Cerebellar nuclear complex (tissue), 1 donor: ENCODE data around the gene ETFA.
A peak's percentile ranks its signal among the peaks of the same experiment; 100 is the strongest.

Experiments
- DNase-seq, 2 experiments: peaks; one replicate each; lab custom pipeline; 2025; lab: John Stamatoyannopoulos, UW

Gene ETFA

DNA sequence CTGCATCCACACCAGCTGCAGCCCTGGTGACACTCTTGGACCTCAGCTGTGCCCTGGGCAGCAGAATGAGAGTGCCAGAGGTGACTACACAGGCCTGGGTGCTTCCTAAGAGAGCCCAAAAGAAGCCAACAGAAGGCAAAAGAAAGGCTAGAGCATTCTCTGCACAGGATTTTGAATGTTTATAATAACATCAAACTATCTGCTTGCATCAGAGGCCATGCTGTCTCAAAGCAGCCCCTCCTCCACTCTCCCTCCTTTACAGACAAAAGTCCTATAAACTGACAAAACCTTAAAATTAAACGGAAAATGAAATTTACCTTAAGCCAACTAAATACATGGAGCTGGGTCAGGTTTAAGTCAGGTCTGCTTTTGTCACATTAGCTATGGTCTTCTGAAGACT lies 95.6 kb downstream of the ETFA start:
- no peak for DNase-seq

DNA sequence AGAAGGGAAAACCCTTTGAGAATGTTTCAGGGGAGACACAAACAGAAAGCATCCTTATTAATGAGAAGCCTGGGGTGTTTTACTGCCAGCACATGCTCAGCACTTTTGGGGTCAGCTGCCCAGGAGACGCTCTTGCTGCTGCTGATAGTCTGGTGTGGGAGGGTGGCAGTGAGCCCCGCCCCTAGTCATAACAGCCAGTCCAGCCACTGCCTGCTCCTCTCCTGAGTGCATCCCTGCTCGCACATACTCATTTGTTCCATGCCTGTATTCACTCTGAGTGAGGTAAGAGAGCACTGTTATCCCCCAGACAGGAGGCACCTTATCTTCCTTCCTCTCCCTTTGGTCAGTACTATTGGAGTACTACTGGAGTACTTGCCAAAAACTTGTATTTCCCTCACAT lies 101.3 kb downstream of the ETFA start:
- DNase-seq = no peak

DNA sequence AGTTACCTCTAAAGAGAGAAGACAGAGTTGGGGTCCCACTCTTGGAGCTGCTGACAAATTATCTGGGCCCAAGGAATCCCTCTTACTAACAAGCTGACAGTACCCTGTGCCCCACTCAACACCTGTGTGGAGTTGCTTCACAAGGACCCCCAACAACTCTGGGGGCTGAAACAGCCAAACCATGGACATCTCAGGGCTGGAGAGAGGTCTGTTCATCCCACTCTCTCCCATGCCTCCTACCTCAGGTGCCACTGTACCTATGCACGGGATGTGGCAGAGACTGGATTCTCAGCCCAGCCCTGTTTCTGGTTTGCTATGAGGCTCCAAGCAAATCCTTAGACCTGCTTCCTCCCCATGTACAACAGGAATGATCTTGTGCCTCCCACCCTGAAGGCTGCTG lies 101.7 kb downstream of the ETFA start:
- DNase-seq = no peak

DNA sequence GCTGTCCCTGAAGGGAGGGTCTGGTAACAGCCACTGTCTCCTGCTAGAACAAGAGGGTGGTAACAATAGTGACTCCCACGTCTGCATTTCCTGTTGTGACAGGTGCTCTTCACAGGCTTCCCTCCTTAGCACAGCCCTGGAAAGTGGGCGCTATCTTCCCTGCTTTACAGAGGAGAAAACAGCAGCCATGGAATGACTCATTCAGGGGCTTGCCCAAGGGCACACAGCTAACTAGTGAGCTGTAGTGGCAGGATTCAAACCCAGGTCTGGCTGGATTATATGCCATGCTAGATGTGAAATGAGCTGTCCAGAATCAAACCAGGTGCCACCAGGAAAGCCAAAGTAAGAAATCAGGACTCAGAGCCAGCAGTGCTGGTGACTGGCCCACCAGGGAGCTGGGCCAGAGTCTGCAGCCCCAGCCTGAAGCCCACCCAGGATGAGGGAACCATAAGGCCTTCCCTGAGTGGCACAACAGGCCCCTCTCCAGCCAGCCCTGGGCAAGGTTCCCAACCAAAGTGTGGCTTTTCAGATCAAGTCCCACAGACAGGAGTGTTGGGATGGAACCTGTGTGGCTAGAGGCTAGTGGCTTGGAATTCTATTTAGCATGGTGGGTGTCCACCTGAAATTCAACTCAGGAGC lies 102.4 kb downstream of the ETFA start:
- no peak for DNase-seq

DNA sequence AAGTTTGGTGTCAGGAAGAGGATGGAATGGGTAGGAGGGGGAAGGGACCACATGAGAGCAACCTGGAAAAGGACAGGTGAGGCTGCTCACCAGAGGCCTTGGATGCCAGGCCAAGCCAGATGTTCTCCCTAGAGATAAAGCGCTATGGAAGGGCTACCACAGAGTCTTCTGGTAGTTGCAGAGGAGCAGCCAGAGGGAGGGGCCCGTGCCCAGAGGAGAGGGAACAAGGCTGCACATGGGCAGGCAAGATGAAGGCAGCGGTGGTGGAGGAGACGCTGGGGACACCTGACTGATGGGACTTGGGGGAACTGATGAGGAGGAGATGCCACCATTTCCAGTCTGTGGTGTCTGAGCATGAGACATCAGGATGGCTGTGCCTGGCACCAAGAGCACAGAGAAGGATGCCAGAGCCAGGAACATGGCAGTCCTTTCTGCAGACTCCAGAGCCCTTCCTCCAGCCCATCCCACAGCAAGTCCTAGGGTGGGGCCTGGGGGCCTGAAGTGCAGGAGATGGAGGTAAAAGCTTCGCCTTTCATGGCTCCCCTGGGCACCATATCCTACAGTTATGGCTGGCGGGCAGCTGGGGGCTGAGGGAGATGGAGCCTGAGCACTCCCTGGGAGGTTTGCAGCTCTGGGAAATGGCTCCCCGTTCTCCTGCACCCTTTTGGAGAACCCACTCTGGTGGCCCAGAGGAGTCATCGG lies 103.0 kb downstream of the ETFA start:
- no peak for DNase-seq

DNA sequence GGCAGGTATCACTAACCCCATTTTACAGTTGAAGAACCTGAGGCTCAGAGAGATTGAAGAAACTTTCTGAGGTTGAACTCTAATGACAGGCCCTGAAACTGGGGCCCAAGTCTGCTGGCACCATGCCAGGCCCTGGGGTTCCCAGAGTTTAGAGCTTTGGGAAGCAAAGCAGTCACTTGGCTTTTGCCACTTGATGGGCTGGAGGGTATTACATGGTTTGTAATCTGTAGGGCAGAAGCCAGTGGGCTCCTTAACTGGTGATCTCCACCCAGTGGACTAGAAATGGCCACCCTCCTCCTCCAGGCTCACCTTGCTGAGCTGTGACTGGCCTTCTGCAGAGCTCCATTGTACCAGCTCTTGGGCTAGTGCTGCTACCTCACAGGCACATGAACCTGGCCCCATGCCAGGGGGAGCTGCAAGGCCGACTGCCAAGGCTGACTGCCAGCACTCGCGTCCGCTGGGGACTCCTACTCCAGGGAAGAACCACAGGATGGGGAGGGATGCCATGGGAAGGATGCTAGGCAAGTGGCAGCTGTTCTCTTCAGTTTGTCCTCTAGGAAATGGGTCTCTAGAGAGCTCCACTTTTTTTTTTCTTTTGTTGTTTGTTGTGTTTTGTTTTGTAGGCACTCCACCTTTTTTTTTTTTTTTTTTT lies 104.8 kb downstream of the ETFA start:
- peak; percentile 20 to 78 for DNase-seq

DNA sequence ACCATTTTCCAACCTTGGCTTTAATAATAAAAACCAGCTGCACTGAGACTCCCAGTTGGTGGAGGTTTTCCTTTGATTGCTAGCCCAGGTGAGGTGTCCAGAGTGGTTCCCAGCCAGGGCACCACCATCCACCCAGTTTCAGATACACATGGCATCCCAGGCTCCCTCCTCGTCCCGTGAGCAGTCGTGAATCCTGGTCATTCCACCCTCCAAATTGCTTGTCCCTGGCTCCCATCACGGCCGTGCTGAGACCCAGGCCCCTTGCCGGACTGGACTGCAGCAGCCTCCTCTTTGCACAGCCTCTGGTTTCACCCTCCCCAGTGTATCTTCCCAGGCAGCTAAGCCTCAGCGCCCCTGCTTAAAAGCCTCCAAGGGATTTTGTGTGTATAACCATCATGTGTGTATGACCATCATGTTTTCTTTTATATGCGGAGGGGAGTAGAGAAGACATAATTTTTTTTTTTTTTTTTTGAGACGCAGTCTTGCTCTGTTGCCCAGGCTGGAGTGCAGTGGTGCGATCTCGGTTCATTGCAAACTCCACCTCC lies 106.3 kb downstream of the ETFA start:
- DNase-seq = no peak

DNA sequence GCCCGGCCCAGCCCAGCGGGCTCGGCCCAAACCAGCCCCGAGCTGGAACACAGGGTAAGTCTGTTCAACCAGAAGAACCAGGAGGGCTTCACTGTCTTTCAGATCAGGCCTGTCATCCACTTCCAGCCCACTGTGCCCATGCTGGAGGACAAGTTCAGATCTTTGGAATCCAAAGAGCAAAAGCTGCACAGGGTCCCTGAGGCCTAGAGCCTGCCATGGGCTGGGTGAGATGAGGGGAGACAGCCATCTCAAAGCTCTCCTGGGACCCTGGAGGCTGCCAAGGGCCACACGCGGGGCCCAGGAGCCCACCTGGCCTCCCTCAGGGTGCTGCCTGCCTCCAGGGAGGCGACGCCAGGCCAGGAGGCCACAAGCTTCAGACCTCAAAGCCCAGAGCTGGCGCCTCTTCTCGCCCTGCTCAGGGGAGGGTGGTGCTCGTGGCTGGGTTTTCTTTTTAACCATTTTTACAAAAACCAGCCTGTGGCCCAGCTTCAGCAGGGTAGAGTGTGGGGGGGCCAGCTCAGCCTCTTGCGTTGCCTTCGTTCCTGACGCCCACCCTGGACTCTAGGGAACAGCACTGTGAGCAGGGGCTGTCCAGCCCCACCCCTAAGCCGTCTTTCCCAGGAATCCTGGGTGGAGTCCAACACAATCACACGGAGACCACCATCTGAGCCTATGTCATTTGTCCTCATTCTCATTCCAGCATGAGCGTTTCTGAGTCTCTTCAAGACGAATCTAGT lies 107.0 kb downstream of the ETFA start:
- no peak for DNase-seq

DNA sequence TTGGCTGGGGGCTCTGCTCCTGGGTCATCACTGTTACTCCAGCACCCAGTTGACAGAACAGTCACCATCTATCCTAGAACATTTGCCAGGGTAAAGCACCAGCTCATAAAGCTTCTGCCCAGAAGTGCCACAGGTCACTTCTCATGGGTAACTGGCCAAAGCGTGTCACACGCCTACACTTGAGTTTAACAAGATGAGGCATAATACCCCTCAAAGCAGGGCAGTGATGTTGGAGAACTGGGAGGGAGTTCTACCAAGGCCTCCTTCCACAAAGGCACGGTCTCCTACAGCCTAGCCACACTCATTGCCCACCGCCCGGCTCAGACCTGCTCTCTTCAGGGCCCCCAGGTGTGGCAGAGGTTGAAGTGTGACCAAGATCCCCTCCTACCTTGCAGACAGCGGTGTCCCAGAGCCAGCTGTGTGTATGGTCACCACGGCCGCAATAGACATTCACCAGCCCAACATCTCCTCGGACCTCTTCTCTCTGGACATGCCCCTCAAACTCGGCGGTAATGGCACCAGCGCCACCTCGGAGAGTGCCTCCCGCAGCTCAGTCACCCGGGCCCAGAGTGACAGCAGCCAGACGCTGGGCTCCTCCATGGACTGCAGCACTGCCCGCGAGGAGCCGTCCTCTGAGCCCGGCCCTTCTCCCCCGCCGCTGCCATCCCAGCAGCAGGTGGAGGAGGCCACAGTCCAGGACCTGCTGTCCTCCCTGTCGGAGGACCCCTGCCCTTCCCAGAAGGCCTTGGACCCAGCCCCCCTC lies 107.7 kb downstream of the ETFA start:
- DNase-seq = no peak

DNA sequence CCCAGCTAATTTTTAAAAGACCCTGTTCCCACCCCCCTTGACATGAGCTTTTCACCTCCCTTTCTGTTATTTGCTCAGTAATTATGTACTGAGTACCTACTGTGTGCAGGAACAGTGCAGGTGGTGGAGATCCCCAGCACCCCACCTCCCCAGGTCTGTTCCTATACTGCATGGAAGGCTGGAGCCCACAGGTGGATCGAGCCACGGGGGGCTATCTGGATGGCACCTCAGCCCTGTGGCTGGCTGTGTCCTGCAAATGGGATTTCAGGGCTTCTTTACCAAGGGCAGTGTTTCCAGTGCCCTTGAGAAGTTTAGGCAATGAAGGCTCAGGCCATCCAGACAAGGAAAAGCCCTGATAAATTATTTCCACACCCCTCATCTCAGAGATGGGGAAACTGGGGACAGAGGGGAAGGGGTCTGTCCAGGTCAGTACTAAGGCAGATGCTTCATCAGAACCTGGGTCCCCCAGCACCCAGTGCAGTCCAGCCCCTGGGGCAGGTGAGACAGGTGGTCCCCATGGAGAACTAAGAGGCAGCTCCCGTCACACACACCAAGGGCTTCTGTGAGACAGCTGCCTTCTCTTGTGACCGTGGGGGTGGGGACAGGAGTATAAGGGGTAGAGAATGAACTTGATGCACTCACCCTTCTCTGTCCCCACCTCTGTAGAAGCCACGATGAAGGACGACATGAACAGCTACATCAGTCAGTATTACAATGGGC lies 109.6 kb downstream of the ETFA start:
- no peak for DNase-seq

DNA sequence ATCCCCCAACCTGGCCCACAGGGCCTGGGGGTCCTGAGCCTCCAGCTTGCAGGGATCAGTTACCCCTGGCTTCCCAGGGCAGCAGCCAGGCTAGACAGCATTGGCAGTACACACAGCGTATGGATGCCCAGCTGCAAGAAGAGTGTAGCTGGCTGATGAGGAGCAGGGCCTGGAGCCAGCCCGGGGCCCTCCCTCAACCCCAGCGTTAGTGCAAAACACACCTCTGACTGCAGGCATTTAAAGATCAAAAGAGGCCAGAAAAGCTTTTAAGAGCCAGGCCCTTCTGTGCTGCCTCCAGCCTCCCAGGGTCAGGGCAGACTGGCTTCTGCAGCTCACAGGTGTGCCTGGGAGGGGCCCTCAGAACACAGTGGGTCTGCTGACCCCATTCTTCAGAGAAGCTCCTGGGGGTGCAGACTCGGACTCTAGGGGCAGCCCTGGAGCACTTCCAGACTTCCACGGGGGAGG lies 110.6 kb downstream of the ETFA start:
- DNase-seq = no peak

DNA sequence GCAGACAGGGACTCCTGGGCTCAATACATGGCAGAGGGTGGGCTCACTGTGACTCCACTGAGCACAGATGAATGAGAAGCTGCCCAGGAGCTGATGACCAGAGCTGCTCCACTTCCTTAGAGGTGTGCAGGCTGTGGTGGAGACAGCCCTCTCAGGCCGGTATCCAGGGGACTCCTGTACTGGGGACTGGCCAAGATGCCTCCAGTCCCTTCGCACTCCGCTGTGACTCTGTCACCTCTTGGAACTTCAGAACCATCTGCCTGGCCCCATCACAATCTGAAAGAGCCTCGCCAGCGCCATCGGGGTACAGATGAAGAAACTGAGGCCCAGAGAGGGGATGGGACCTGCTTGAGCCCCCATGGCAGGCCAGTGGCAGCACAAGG lies 111.2 kb downstream of the ETFA start:
- no peak for DNase-seq

DNA sequence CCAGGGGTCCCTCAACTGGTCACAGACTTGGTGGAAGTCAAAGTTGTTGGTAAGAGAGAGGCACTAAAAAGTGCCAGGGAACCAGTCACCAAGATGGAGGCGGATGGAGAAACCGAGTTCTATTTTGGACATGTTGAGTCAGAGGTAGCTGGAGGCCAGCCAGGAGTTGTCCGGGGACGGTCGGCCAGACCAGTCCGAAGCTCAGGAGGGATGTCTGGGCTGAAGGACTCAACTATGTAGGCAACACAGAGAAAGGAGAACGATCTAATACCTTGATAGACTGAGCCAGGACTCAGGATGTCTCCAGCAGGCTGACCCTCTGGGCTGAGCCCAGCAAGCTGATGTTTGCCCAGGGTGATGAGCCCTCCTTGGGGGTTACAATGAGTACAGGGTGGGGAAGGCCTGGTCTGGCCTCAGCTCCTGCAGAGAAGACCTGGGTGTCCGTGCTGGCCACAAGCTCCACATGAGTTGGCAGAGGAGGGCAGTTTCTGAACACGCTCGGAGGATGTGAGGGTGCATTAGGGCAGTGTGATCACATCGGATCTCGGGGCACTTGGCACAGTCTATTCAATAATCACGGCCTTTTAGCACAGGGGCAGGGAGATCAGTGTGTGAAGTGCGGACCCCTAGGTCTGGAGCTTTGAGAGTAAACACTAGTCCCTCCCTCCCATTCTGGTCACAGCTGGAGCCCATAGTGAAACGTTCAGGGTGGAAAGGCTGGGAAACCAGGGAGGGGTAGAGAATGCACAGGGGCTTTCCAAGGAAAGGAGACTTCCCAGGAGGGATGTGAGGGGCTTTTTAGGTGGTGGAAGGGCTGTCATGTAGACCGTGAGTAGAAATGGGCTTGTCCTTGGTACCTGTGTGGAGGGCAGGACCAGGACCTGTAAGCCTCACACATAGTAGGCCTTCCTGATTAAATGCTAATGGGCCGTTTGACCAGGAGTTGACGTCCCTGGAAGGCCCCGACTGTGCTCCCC lies 111.9 kb downstream of the ETFA start:
- DNase-seq = peak in 1 of 2 experiments; percentile 24

DNA sequence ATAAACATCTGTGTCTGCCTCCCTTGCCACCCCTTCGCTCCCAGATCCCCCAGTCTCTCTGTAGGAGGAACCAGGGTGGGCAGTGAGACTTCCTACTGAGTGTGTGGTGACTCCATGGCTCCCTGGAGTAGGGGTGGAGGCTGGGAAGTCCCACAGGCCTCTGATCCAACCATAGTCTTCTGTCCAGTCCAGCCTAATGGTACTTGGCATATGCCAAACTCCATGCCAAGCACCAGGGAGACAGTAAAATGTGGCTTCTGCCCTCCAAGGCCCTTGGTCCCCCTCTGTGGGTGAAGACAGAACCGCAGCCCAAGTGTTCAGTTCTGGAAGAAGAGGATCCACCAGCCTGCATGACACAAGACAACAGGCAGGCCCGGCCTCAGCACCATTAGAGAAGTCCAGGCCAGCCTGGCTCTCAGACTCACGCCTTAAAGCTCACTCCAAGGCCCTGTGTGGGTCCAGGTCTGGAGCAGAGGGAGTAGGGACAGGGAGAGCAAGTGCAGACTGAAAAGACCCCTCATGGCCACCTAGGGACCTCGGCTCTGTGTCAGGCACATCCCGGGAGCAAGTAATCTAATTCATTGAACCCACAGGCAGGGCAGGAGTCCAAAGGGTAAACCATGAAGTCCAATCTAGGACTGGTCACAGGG lies 112.7 kb downstream of the ETFA start:
- no peak for DNase-seq

DNA sequence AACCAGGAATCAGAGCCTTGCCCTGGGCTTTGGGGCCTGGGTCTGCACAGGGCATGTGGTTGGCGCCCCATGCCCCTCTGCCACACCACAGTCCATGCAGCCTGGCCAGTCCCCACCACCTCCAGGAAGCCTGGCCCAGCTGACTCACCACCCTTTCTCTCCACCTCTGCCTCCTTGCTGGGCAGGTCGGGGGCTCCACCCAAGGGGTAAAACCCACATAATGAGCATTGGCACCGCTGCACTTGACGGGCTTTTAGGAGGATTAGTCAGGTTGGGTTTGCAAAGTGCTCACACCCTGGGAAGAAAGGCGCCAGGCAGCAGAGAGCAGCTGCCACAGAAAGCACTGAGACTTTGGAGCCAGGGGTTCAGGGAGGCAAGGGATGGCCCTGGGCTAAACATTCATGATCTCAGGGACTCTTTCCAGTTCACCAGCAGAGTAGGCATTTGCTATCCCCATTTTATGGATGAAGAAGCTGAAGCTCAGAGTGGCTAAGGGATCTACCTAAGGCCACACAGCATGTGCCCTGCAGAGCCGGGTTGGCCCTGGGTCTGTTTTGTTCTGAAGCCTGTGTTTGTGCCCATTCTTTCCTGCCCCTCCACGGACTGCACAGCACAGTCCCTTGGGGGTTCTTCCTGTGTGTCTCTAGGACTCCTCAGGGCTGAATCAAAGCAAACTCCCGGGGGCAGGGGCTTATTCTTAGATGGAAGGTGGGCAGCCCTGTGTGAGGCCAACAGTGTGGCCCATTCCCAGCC lies 113.4 kb downstream of the ETFA start:
- DNase-seq = no peak

DNA sequence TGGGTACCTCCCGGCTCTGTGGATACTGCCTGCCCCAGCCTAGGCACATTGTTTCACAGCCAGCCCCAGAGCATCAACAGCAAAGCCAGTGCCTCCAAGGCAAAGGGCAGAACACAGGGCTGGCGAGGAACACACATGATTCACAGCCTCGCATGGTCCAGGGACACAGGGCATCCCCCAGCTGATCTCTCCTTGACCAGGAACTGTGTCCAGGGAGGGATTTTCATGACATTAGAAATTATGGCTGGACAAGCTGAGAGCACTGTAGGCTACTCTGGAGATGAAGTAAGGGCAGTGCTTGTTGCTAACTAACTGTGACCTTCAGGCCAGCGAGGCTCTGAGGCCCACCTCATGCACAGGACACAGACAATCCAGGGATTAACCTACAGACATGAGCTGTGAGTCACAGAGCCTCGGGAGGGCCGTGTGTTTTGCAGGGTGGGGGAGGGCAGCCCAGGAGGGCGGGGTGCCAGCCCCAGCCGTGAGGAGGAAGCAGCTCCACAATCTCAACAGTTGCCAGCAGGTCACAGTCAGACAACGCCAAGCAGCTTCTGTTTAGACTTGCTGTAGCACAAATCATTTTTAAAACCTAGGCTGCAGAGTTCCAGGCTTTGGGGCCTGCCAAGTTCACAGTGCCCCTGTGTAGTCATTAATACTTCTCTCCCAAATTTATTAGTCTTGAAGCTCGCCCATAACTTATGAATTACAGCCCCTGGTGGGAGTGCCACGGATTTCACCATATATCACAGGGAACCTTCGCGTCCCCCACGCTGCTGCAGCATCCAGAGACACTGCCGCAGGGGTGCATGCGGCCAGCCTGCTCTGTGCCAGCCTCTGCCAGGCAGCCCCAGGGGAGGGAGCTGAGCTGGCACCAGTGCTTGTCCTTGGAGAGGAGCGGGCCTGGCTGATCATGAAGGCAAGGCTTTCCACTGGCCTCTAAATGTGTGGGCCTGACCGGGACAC lies 114.7 kb downstream of the ETFA start:
- peak; percentile 23 to 42 for DNase-seq
